Small intestine (tissue), 16 donors: ENCODE measurements around the gene FAT2. TPM values are rescaled to one million over a fixed set of nuclear protein-coding genes. Genes with fewer than 3 reads are reported as not detected.
A peak's percentile ranks its signal among the peaks of the same experiment; 100 is the strongest.

Experiments used
- DNase-seq, 2 donors: peaks; one replicate each; pipeline versions ENCODE4 v3.0.0 to v3.0.0-alpha.2; 2013
- FAIRE-seq: peaks from 2 replicates; lab custom pipeline; 2012; peaks lifted over from hg19 to GRCh38; lab: Jason Lieb, UNC
- H3K27ac ChIP-seq, 3 donors: one replicate each; pipeline ENCODE4 v1.5.1; 2013; ENCODE audit warnings: low read length in 2 of 3, mild to moderate bottlenecking in 2 of 3, control low read depth in 1 of 3, inconsistent platforms in 1 of 3, low read depth in 1 of 3, moderate library complexity in 1 of 3
- H3K27me3 ChIP-seq, 3 donors: one replicate each; pipeline ENCODE4 v1.6.1; 2013; ENCODE audit warnings: low read length in 3 of 3, inconsistent platforms in 1 of 3; ENCODE audit not compliant: control insufficient read depth in 3 of 3, insufficient read depth in 3 of 3
- H3K36me3 ChIP-seq, 3 donors: one replicate each; pipeline ENCODE4 v1.6.1; 2013; ENCODE audit warnings: low read length in 3 of 3, inconsistent platforms in 1 of 3, low read depth in 1 of 3, mild to moderate bottlenecking in 1 of 3, moderate library complexity in 1 of 3; ENCODE audit not compliant: control insufficient read depth in 3 of 3, insufficient read depth in 2 of 3
- H3K4me1 ChIP-seq, 3 donors: one replicate each; pipeline ENCODE4 v1.6.1; 2013; ENCODE audit warnings: low read length in 2 of 3, inconsistent platforms in 1 of 3, low read depth in 1 of 3, mild to moderate bottlenecking in 1 of 3, moderate library complexity in 1 of 3; ENCODE audit not compliant: control insufficient read depth in 3 of 3, insufficient read depth in 2 of 3
- H3K4me3 ChIP-seq, 3 donors: one replicate each; pipeline ENCODE4 v1.5.1; 2013; ENCODE audit warnings: low read length in 3 of 3, control low read depth in 1 of 3, inconsistent platforms in 1 of 3, low read depth in 1 of 3, mild to moderate bottlenecking in 1 of 3, moderate library complexity in 1 of 3
- H3K9me3 ChIP-seq, 2 donors: one replicate each; pipeline ENCODE4 v1.6.1; 2013; ENCODE audit warnings: low read depth in 1 of 2, low read length in 1 of 2; ENCODE audit not compliant: control insufficient read depth in 2 of 2, insufficient read depth in 1 of 2
- WGBS, 3 donors: extraction: QIAGEN DNeasy Blood & Tissue Kit; methylation state at CpG; one replicate each; pipeline ENCODE4 v1.1.7; 2013; 5-methylcytosine and 5-hydroxymethylcytosine counted together
- long read RNA-seq, 10 donors: transcript quantifications; one replicate each; lab custom pipeline, GENCODE V29; 2026
- polyA plus RNA-seq, 4 donors: library from polyadenylated mRNA; stranded (reverse) in 3 of 4; unstranded in 1 of 4; fragments of 200-250 nt in 3 of 4; fragments of 120-200 nt in 1 of 4; gene quantifications; one replicate each; pipeline versions ENCODE4 v1.2.1 to v1.2.3, GENCODE V29; 2013
- donor health status: healthy with polysubstance abuse.
- donor health status: control.
- donor health status: control.
- donor health status: Bipolar disorder and iron deficiency.
- donor health status: healthy.

FAT2 gene, protein sequence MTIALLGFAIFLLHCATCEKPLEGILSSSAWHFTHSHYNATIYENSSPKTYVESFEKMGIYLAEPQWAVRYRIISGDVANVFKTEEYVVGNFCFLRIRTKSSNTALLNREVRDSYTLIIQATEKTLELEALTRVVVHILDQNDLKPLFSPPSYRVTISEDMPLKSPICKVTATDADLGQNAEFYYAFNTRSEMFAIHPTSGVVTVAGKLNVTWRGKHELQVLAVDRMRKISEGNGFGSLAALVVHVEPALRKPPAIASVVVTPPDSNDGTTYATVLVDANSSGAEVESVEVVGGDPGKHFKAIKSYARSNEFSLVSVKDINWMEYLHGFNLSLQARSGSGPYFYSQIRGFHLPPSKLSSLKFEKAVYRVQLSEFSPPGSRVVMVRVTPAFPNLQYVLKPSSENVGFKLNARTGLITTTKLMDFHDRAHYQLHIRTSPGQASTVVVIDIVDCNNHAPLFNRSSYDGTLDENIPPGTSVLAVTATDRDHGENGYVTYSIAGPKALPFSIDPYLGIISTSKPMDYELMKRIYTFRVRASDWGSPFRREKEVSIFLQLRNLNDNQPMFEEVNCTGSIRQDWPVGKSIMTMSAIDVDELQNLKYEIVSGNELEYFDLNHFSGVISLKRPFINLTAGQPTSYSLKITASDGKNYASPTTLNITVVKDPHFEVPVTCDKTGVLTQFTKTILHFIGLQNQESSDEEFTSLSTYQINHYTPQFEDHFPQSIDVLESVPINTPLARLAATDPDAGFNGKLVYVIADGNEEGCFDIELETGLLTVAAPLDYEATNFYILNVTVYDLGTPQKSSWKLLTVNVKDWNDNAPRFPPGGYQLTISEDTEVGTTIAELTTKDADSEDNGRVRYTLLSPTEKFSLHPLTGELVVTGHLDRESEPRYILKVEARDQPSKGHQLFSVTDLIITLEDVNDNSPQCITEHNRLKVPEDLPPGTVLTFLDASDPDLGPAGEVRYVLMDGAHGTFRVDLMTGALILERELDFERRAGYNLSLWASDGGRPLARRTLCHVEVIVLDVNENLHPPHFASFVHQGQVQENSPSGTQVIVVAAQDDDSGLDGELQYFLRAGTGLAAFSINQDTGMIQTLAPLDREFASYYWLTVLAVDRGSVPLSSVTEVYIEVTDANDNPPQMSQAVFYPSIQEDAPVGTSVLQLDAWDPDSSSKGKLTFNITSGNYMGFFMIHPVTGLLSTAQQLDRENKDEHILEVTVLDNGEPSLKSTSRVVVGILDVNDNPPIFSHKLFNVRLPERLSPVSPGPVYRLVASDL (N-terminal part only)
- under 1 TPM in 2 of 4 donors, not detected in 2; 0.01 to 0.49 TPM for polyA plus RNA-seq
- long read RNA-seq, donor 1 = 0 reads
- long read RNA-seq, donor 2 = 0 reads
- long read RNA-seq, donor 3 = 0 reads
- long read RNA-seq, donor 4 = 0 reads
- long read RNA-seq, donor 5 = 0 reads
- long read RNA-seq, donor 6 = 0 reads
- long read RNA-seq, donor 7 = 0 reads
- long read RNA-seq, donor 8 = 0 reads
- long read RNA-seq, donor 9 = 0 reads
- long read RNA-seq, donor 10 = 0 reads

GRCh38 chr5:151591144-151591819 lies at the start of gene FAT2:
TSS of gene FAT2 (minus strand) at chr5:151591331. CDS start at chr5:151568931, 22,400 bp downstream.
- 28 to 76% (median 47%) methylated on average over 13 of the region's 13 CpGs for WGBS, 3 donors
- Histone ChIP-seq H3K27me3 (no peaks in the 10 kb centered on the region), H3K4me1 (peaks cover 0 to 19% (median 0%) of the 10 kb centered on the region in 3 donors), H3K4me3 (no peak within 1 kb of the TSS), H3K36me3 (no peaks in the 10 kb centered on the region), H3K27ac (no peak within 1 kb of the TSS), H3K9me3 (no peaks in the 10 kb centered on the region)
- FAIRE-seq (no peak), DNase-seq (peak in 1 of 2 donors; percentile 12)

DNA sequence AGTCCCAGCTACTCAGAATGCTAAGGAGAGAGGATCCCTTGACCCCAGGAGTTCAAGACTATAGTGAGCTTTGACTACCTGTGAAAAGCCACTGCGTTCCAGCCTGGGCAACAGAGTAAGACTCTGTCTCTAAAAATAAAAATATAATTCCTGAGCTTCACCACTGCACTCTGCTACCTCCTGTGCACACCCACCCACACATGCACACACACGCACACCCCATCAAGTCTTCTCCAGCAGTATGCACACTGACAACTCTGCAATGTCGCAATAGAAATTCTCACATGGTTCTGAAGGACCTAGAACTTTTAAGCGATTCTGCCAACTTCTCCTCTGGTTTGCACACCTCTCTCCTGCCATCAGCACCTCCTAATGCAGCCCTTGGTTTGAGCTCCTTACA lies 47.5 kb upstream of the FAT2 start:
- no peak for DNase-seq
- peaks cover 0 to 9% of the 10 kb centered on the region in 2 donors for H3K9me3 ChIP-seq
- no peak overlapping the region for H3K4me3 ChIP-seq
- FAIRE-seq = no peak
- WGBS, 3 donors = 79 to 91% (median 79%) methylated on average over 4 of the region's 4 CpGs
- no peak overlapping the region for H3K27ac ChIP-seq
- H3K27me3 ChIP-seq = peaks cover 0 to 3% (median 0%) of the 10 kb centered on the region in 3 donors
- no peaks in the 10 kb centered on the region for H3K4me1 ChIP-seq
- H3K36me3 ChIP-seq = no peaks in the 10 kb centered on the region

GRCh38 chr5:151637676-151638075 lies 46.5 kb upstream of the FAT2 start:
- peaks cover 0 to 7% of the 10 kb centered on the region in 2 donors for H3K9me3 ChIP-seq
- H3K27ac ChIP-seq = no peak overlapping the region
- H3K27me3 ChIP-seq = peaks cover 0 to 3% (median 0%) of the 10 kb centered on the region in 3 donors
- H3K4me3 ChIP-seq = no peak overlapping the region
- DNase-seq (no peak), FAIRE-seq (no peak)
- 68 to 74% (median 72%) methylated on average over 5 of the region's 5 CpGs for WGBS, 3 donors
- H3K36me3 ChIP-seq = no peaks in the 10 kb centered on the region
- H3K4me1 ChIP-seq = no peaks in the 10 kb centered on the region

DNA sequence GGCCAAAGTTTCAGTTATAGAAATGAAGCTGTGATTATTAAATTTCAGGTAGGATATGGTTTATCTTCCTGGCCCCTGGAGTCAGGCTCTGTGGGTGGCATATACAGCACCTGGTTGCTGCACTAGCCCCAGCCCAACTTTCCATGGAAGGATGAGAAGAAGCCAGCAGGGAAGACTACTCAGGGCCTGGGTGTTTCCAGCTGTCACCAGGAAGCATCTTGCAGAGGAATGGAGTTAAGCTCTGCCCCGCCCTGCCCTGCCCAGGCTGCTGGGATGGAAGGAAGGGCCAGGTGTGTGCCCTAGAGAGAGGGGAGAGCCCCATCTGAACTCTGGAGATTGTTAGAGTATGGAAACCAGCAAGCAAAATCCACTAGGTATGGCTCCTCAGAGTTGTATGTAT lies 42.8 kb upstream of the FAT2 start:
- no peak for FAIRE-seq
- H3K36me3 ChIP-seq = no peaks in the 10 kb centered on the region
- no peaks in the 10 kb centered on the region for H3K4me1 ChIP-seq
- peaks cover 0 to 3% (median 0%) of the 10 kb centered on the region in 3 donors for H3K27me3 ChIP-seq
- DNase-seq = peak; percentile 9 to 29
- no peak overlapping the region for H3K27ac ChIP-seq
- H3K4me3 ChIP-seq = no peak overlapping the region
- no peaks in the 10 kb centered on the region for H3K9me3 ChIP-seq
- 25 to 59% (median 53%) methylated on average over 1 of the region's 1 CpG for WGBS, 3 donors

- WGBS, 3 donors = 82 to 86% (median 85%) methylated on average over 8 of the region's 8 CpGs
Measured at GRCh38 chr5:151632941-151633340, 41.8 kb upstream of the FAT2 start.

GRCh38 chr5:151632524-151632923 lies 41.4 kb upstream of the FAT2 start:
- H3K27me3 ChIP-seq = peaks cover 0 to 3% (median 2%) of the 10 kb centered on the region in 3 donors
- no peak for DNase-seq
- H3K36me3 ChIP-seq = no peaks in the 10 kb centered on the region
- FAIRE-seq = no peak
- no peaks in the 10 kb centered on the region for H3K4me1 ChIP-seq
- no peak overlapping the region for H3K4me3 ChIP-seq
- no peak overlapping the region for H3K27ac ChIP-seq
- WGBS, 3 donors = 75 to 81% (median 77%) methylated on average over 15 of the region's 15 CpGs
- no peaks in the 10 kb centered on the region for H3K9me3 ChIP-seq

More at GRCh38 chr5:151632941-151633340, 41.8 kb upstream of the FAT2 start:
- Histone ChIP-seq H3K9me3 (no peaks in the 10 kb centered on the region), H3K4me1 (no peaks in the 10 kb centered on the region), H3K27me3 (peaks cover 0 to 3% (median 2%) of the 10 kb centered on the region in 3 donors), H3K27ac (no peak overlapping the region), H3K36me3 (no peaks in the 10 kb centered on the region), H3K4me3 (no peak overlapping the region)
- FAIRE-seq (no peak), DNase-seq (no peak)

- 94 to 96% (median 96%) methylated on average over 5 of the region's 5 CpGs for WGBS, 3 donors
- H3K27ac ChIP-seq = no peak overlapping the region
- H3K27me3 ChIP-seq = peaks cover 0 to 3% (median 2%) of the 10 kb centered on the region in 3 donors
- no peaks in the 10 kb centered on the region for H3K9me3 ChIP-seq
- no peak overlapping the region for H3K4me3 ChIP-seq
- no peaks in the 10 kb centered on the region for H3K4me1 ChIP-seq
- DNase-seq (no peak), FAIRE-seq (no peak)
- H3K36me3 ChIP-seq = no peaks in the 10 kb centered on the region
Measured at GRCh38 chr5:151631941-151632340, 40.8 kb upstream of the FAT2 start.
